G401.6 (cell line): ENCODE measurements around the gene UNK.

Source experiments
- FAIRE-seq: peaks from 2 replicates; lab custom pipeline; 2012; peaks lifted over from hg19 to GRCh38; lab: Jason Lieb, UNC

Gene UNK, protein sequence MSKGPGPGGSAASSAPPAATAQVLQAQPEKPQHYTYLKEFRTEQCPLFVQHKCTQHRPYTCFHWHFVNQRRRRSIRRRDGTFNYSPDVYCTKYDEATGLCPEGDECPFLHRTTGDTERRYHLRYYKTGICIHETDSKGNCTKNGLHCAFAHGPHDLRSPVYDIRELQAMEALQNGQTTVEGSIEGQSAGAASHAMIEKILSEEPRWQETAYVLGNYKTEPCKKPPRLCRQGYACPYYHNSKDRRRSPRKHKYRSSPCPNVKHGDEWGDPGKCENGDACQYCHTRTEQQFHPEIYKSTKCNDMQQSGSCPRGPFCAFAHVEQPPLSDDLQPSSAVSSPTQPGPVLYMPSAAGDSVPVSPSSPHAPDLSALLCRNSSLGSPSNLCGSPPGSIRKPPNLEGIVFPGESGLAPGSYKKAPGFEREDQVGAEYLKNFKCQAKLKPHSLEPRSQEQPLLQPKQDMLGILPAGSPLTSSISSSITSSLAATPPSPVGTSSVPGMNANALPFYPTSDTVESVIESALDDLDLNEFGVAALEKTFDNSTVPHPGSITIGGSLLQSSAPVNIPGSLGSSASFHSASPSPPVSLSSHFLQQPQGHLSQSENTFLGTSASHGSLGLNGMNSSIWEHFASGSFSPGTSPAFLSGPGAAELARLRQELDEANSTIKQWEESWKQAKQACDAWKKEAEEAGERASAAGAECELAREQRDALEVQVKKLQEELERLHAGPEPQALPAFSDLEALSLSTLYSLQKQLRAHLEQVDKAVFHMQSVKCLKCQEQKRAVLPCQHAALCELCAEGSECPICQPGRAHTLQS

DNA sequence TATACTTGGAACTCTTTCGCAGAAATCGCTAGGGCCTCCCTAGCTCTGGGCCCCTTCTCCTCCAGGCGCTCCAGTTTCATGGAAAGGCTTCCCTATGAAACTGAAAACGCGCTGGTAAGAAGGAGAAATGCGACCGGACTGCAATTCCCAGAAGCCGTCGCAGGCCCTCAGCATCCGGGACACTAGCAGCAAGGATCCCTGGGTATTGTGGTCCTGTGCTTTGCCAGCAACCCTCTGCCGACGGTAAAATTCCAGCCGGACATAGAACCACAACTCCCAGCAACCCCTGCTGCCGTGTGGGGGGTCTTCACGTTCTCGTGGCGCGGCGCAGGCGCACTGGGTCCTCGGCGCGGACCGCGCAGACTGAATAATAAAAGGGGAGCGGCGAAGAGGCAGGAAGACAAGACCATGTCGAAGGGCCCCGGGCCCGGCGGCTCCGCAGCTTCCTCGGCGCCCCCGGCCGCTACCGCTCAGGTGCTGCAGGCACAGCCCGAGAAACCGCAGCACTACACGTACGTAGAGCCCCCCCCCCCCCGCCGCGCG is at the start of gene UNK:
Gene UNK (plus strand): TSS at position 334 of the 543 bp plus-strand sequence. CDS start 75 bp downstream, at position 409.
- FAIRE-seq: peak; percentile 92

- FAIRE-seq: no peak
Observed at GRCh38 chr17:75736173-75736835, 48.3 kb upstream of the UNK start.

- FAIRE-seq: no peak
Observed at GRCh38 chr17:75737133-75737962, 47.3 kb upstream of the UNK start.

- no peak for FAIRE-seq
Observed at GRCh38 chr17:75738218-75738802, 46.3 kb upstream of the UNK start.

DNA sequence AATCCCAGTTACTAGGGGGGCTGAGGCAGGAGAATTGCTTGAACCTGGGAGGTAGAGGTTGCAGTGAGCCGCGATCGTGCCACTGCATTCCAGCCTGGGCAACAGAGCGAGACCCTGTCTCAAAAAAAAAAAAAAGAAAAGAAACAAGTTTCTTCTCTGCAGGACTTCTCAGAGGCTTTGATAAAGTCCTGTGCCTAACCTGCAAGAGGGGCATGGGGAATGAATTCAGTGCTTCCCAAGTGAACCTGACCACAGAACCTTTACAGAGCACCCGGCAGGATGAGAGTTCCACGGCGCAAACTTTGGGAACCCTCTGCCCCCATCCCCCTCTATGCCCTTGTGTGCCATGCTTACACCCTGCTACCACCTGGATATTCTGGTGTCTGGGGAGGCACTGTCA is 45.4 kb upstream of the UNK start:
- no peak for FAIRE-seq

- FAIRE-seq: no peak
Observed at GRCh38 chr17:75739801-75740200, 44.8 kb upstream of the UNK start.

DNA sequence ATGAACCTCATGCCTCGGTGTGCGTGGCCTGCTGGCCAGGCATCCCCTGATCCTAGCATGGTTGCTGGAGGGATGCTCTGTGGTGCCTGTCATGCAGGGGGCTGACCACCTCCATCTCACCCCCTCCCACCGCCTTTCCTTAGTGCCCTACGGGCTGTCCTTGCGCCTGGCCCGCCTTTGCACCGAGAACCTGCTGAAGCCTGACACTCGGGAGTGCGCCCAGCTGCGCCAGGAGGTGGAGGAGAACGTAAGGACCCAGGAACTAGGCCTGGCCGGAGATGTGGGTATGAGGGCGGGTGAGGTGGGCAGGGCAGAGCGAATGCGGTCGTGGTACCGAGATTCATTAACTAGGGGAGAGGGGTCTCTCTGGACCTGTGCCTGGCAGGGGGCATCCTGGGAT is 44.4 kb upstream of the UNK start:
- FAIRE-seq: no peak

- no peak for FAIRE-seq
Observed at GRCh38 chr17:75740631-75741077, 44.0 kb upstream of the UNK start.

- no peak for FAIRE-seq
Observed at GRCh38 chr17:75742337-75742736, 42.3 kb upstream of the UNK start.

DNA sequence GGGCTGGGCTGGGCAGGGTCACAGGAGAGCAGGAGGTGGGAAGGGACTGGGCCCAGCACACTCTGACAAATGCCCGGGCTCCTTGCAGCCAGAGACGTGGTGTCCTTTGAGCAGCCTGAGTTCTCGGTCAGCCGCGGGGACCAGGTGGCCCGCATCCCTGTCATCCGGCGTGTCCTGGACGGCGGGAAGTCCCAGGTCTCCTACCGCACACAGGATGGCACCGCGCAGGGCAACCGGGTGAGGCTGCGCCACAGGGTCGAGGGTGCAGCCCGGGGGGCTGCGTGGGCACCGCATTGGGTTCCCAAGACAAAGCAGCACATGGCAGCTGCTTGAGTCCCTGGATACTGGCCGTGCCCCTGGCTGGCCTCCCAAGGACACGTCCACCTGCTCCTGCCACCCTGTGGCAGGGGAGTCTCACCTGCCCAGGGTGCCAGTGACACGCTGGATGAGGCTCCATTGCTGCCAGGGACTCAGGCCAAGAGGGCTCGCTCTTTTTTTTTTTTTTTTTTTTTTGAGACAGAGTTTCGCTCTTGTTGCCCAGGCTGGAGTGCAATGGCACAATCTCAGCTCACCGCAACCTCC is 40.9 kb upstream of the UNK start:
- no peak for FAIRE-seq

- FAIRE-seq: no peak
Observed at GRCh38 chr17:75748706-75749105, 35.9 kb upstream of the UNK start.

DNA sequence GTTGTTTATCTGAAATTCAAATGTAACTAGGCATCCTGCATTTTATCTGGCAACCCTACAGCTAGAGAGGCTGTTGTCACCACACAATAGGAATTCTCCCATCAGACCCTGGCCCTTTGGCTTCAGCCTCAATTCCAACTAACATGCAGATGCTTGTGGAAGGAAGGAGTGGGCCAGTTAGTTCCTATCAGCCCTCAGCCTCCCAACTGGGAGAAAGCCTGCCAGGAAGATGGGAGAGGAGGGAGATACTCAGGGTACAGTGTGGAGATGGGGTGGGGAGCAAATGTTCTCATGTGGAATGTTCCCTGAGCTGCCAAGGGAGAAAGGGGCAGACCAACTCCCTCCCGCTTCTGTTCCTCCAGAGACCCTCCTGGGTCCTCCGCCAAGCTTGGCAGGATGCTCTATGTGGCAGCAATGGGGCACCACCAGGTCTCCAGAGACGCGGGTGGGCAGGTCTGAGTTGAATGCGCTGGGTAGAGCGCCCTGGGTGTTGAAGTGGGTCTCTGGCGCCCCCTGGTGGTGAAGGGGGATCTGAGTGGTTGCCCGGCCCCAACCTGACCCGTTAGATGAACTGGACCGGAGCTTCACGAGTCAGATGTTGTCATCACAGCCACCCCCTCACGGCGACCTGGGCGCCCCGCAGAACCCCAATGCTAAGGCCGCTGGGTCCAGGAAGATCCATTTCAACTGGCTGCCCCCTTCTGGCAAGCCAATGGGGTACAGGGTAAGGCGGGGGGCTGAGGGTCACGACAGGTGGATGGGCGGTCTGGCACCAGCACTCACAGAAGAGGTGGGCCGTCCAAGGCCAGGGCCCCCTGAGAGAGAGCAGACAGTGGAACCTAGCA is 34.8 kb upstream of the UNK start:
- no peak for FAIRE-seq

GRCh38 chr17:75750661-75751423 is 33.8 kb upstream of the UNK start:
- no peak for FAIRE-seq

GRCh38 chr17:75751676-75752404 is 32.8 kb upstream of the UNK start:
- FAIRE-seq: no peak

GRCh38 chr17:75752405-75752709 is 32.2 kb upstream of the UNK start:
- FAIRE-seq: no peak

DNA sequence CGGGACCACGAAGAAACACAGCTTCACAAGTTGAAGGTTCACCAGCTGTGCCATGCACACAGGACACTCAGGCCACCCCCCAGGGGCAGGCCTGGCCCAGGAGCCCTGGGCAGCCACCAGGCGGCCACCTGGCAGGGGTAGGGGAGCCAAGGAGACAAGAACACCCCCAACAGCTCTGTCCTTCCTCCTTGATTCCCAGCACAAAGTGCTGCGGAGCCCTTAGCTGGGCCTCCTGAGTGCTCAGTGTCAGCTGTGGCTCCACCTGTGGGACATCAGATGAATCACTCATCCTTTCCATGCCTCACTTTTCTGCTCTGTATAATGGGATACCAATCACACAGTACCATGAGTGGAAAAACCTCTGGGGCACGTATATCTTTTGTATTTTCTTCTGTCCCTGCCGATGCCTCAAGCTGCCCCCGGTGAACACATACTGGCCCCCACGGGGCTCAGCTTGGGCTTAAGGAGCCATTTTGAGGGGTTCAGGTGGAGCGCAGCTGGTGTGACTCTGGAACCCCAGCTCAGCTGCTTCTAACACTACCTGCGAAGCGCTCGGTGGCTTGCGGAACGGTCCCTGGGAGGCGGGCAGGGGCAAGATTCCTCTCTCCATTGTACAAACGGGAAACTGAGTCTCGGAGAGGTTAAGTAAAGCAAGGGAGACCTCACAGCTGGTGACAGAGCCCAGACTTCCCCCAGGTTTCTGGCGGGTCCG is 31.6 kb upstream of the UNK start:
- no peak for FAIRE-seq

GRCh38 chr17:75753514-75754377 is 30.9 kb upstream of the UNK start:
- no peak for FAIRE-seq
